KMS-11 (cell line): ENCODE data around the gene CDK5R2.

ENCODE experiments used
- H2AFZ ChIP-seq: fragments of 200-600 bp; sonication (generic); 2 replicates; pipeline ENCODE4 v1.6.1; 2016; ENCODE audit warnings: antibody characterized with exemption, mixed run types, low read depth
- H3K27ac ChIP-seq: fragments of 200-600 bp; sonication (generic); 2 replicates; pipeline ENCODE4 v1.6.1; 2016; ENCODE audit warnings: mild to moderate bottlenecking, mixed run types
- H3K27me3 ChIP-seq: fragments of 200-600 bp; sonication (generic); 2 replicates; pipeline ENCODE4 v1.6.1; 2017; ENCODE audit warnings: mild to moderate bottlenecking, low read depth, mixed run types, moderate library complexity; ENCODE audit not compliant: insufficient read depth
- H3K36me3 ChIP-seq: fragments of 200-600 bp; sonication (generic); 2 replicates; pipeline ENCODE4 v1.6.1; 2017; ENCODE audit warnings: mild to moderate bottlenecking, mixed run types; ENCODE audit not compliant: insufficient read depth
- H3K4me1 ChIP-seq: fragments of 200-600 bp; sonication (generic); 2 replicates; pipeline ENCODE4 v1.6.1; 2016; ENCODE audit warnings: mild to moderate bottlenecking, low read depth, mixed run types; ENCODE audit not compliant: poor library complexity, severe bottlenecking
- H3K4me2 ChIP-seq: fragments of 200-600 bp; sonication (generic); 2 replicates; pipeline ENCODE4 v1.7.0; 2016; ENCODE audit warnings: mild to moderate bottlenecking, mixed run types
- H3K4me3 ChIP-seq: fragments of 200-600 bp; sonication (generic); IDR thresholded peaks from 2 replicates; pipeline ENCODE4 v1.6.1; 2017; ENCODE audit warnings: low read depth, low read length, mixed read lengths; ENCODE audit not compliant: insufficient read depth
- H3K79me2 ChIP-seq: fragments of 200-600 bp; sonication (generic); 2 replicates; pipeline ENCODE4 v1.6.1; 2016; ENCODE audit warnings: low read depth, mixed run types; ENCODE audit not compliant: insufficient read depth
- H3K9ac ChIP-seq: fragments of 200-600 bp; sonication (generic); 2 replicates; pipeline ENCODE4 v1.6.1; 2016; ENCODE audit warnings: mild to moderate bottlenecking, mixed run types
- H4K20me1 ChIP-seq: fragments of 200-600 bp; sonication (generic); 2 replicates; pipeline ENCODE4 v1.6.1; 2016; ENCODE audit warnings: mild to moderate bottlenecking, mixed run types; ENCODE audit not compliant: insufficient read depth
- CTCF ChIP-seq: fragments of 200-600 bp; sonication (generic); conservative IDR thresholded peaks from 2 replicates; pipeline ENCODE4 v1.6.1; 2017; ENCODE audit warnings: low read depth, mild to moderate bottlenecking, antibody characterized with exemption, low read length, moderate library complexity, mixed read lengths

Gene CDK5R2

GRCh38 chr2:218988164-218988563 is 28.7 kb downstream of the CDK5R2 start:
- H3K4me1 ChIP-seq, result no peaks in the 10 kb centered on the region
- no peak overlapping the region for H3K9ac ChIP-seq
- H3K27me3 ChIP-seq, result peaks cover 70% of the 10 kb centered on the region
- no peak overlapping the region for H2AFZ ChIP-seq
- no peaks in the 10 kb centered on the region for H4K20me1 ChIP-seq
- H3K4me3 ChIP-seq, result no peak overlapping the region
- TF ChIP-seq CTCF, result no peak
- no peak overlapping the region for H3K27ac ChIP-seq
- no peak overlapping the region for H3K4me2 ChIP-seq
- no peaks in the 10 kb centered on the region for H3K36me3 ChIP-seq
- H3K79me2 ChIP-seq, result no peaks in the 10 kb centered on the region

GRCh38 chr2:218988650-218989049 is 29.2 kb downstream of the CDK5R2 start:
- H3K4me3 ChIP-seq, result no peak overlapping the region
- no peak overlapping the region for H3K27ac ChIP-seq
- peaks cover 2% of the 10 kb centered on the region for H3K4me1 ChIP-seq
- H3K4me2 ChIP-seq, result no peak overlapping the region
- no peak for TF ChIP-seq CTCF
- H3K9ac ChIP-seq, result no peak overlapping the region
- no peak overlapping the region for H2AFZ ChIP-seq
- no peaks in the 10 kb centered on the region for H3K36me3 ChIP-seq
- peaks cover 67% of the 10 kb centered on the region for H3K27me3 ChIP-seq
- no peaks in the 10 kb centered on the region for H4K20me1 ChIP-seq
- H3K79me2 ChIP-seq, result no peaks in the 10 kb centered on the region

GRCh38 chr2:218990052-218990451 is 30.6 kb downstream of the CDK5R2 start:
- no peaks in the 10 kb centered on the region for H3K36me3 ChIP-seq
- TF ChIP-seq CTCF, result no peak
- no peak overlapping the region for H3K9ac ChIP-seq
- peaks cover 7% of the 10 kb centered on the region for H3K4me1 ChIP-seq
- no peaks in the 10 kb centered on the region for H3K79me2 ChIP-seq
- no peak overlapping the region for H3K4me3 ChIP-seq
- no peaks in the 10 kb centered on the region for H4K20me1 ChIP-seq
- no peak overlapping the region for H2AFZ ChIP-seq
- H3K27ac ChIP-seq, result no peak overlapping the region
- no peak overlapping the region for H3K4me2 ChIP-seq
- H3K27me3 ChIP-seq, result peaks cover 54% of the 10 kb centered on the region

GRCh38 chr2:218990612-218991011 is 31.1 kb downstream of the CDK5R2 start:
- Histone ChIP-seq H3K36me3 (no peaks in the 10 kb centered on the region), H3K79me2 (no peaks in the 10 kb centered on the region), H2AFZ (no peak overlapping the region), H3K4me2 (no peak overlapping the region), H3K27ac (no peak overlapping the region), H3K4me1 (peaks cover 7% of the 10 kb centered on the region), H3K4me3 (no peak overlapping the region), H4K20me1 (no peaks in the 10 kb centered on the region), H3K27me3 (peaks cover 51% of the 10 kb centered on the region), H3K9ac (no peak overlapping the region)
- TF ChIP-seq CTCF, result no peak
